ENCODE measurements around the gene FAM120B.

DNA sequence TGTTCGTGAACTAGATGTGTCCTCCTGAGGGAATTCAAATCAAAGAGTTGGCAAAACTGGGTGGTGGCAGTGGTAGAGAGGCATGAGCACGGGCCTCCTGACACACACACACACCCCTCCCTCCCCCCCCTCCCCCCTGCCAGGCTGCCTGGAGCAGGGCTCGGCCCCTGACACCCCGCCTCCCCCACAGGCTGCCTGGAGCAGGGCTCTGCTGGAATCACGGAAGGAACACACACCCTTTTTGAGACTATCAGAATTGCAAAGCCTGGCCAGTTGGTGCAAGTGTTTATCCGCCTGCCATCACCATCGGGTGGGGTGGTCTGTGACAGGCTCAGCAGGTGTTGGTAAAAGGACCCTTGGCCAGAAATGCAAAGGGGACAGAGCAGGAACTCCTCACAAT, 59.0 kb downstream of the FAM120B start:
- TF ChIP-seq POLR2A (IDR thresholded peaks at IDR 0.05; ENCODE audit: low read depth, low read length) (no peak), POLR2AphosphoS5 (IDR thresholded peaks at IDR 0.05; ENCODE audit: low read depth, low read length) (no peak), TAF1 (IDR thresholded peaks at IDR 0.05; ENCODE audit: low read depth, low read length) (no peak), POU2F2 (IDR thresholded peaks at IDR 0.05; ENCODE audit: low read depth, low read length) (no peak)
